Measurements from ENCODE around the gene PRPSAP2.
"Not testable (repeated sequence)": the region's sequence is repeated elsewhere in the genome, so short reads cannot be mapped to it uniquely, and the experiment has no call there.

DNA sequence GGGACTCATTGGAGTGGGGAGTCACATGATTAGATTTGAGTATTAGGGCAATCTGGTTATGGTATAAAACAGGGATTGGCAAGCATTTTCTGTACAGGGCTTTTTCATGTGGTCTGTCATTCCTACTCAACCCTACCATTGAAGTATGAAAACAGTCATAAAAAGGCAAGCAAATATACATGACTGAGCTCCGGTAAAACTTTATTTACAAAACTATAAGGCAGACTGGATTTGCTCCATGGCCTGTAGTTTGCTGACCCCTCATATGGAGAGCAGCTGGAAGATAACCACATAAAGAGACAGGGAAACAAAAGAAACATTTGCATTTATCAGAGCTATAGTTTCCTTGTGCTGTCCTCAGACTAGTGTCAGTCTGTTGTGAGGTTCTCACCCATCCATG is 30.3 kb upstream of the PRPSAP2 start:
- TF ChIP-seq POLR2A (IDR thresholded peaks at IDR 0.05); POLR2AphosphoS5 (IDR thresholded peaks at IDR 0.05; ENCODE audit: insufficient read depth in 1 of 2, low read depth in 1 of 2): not testable (repeated sequence)
- TF ChIP-seq, protein P1, sequence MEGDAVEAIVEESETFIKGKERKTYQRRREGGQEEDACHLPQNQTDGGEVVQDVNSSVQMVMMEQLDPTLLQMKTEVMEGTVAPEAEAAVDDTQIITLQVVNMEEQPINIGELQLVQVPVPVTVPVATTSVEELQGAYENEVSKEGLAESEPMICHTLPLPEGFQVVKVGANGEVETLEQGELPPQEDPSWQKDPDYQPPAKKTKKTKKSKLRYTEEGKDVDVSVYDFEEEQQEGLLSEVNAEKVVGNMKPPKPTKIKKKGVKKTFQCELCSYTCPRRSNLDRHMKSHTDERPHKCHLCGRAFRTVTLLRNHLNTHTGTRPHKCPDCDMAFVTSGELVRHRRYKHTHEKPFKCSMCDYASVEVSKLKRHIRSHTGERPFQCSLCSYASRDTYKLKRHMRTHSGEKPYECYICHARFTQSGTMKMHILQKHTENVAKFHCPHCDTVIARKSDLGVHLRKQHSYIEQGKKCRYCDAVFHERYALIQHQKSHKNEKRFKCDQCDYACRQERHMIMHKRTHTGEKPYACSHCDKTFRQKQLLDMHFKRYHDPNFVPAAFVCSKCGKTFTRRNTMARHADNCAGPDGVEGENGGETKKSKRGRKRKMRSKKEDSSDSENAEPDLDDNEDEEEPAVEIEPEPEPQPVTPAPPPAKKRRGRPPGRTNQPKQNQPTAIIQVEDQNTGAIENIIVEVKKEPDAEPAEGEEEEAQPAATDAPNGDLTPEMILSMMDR (IDR thresholded peaks at IDR 0.05), result not testable (repeated sequence)

All from vagina (tissue), 2 donors.